ENCODE measurements around the gene DTHD1.
A peak's percentile ranks its signal among the peaks of the same experiment; 100 is the strongest.

The DTHD1 gene

GRCh38 chr4:36337665-36338185 is 56.3 kb downstream of the DTHD1 start:
- no peak overlapping the region for H3K9ac ChIP-seq
- peaks cover 11% of the 10 kb centered on the region for H3K4me1 ChIP-seq
- H3K4me2 ChIP-seq, result no peak overlapping the region
- no peak overlapping the region for H3K4me3 ChIP-seq
- no peaks in the 10 kb centered on the region for H4K20me1 ChIP-seq
- H3K9me3 ChIP-seq, result no peaks in the 10 kb centered on the region
- H3K27ac ChIP-seq, result no peak overlapping the region
- H3K27me3 ChIP-seq, result no peaks in the 10 kb centered on the region
- H3K36me3 ChIP-seq, result no peaks in the 10 kb centered on the region
- TF ChIP-seq Cebpa-rat (IDR thresholded peaks at IDR 0.05), result no peak

GRCh38 chr4:36338973-36339372 is 57.6 kb downstream of the DTHD1 start:
- Histone ChIP-seq H3K27ac (no peak overlapping the region), H3K4me3 (no peak overlapping the region), H4K20me1 (no peaks in the 10 kb centered on the region), H3K9ac (no peak overlapping the region), H3K36me3 (no peaks in the 10 kb centered on the region), H3K4me1 (peaks cover 12% of the 10 kb centered on the region; the same call in 1 of the 2 replicates), H3K4me2 (no peak overlapping the region), H3K9me3 (no peaks in the 10 kb centered on the region), H3K27me3 (no peaks in the 10 kb centered on the region)
- TF ChIP-seq Cebpa-rat (IDR thresholded peaks at IDR 0.05), result no peak

GRCh38 chr4:36341936-36342335 is 60.5 kb downstream of the DTHD1 start:
- TF ChIP-seq Cebpa-rat (IDR thresholded peaks at IDR 0.05), result no peak
- H3K9me3 ChIP-seq, result no peaks in the 10 kb centered on the region
- H3K27me3 ChIP-seq, result no peaks in the 10 kb centered on the region
- no peaks in the 10 kb centered on the region for H4K20me1 ChIP-seq
- no peak overlapping the region for H3K4me3 ChIP-seq
- no peak overlapping the region for H3K4me2 ChIP-seq
- peaks cover 12% of the 10 kb centered on the region; the same call in 1 of the 2 replicates for H3K4me1 ChIP-seq
- no peak overlapping the region for H3K9ac ChIP-seq
- no peak overlapping the region for H3K27ac ChIP-seq
- no peaks in the 10 kb centered on the region for H3K36me3 ChIP-seq

GRCh38 chr4:36343501-36344175 is 62.2 kb downstream of the DTHD1 start:
- H3K27me3 ChIP-seq, result no peaks in the 10 kb centered on the region
- no peaks in the 10 kb centered on the region for H3K36me3 ChIP-seq
- H3K9me3 ChIP-seq, result no peaks in the 10 kb centered on the region
- H4K20me1 ChIP-seq, result no peaks in the 10 kb centered on the region
- H3K4me1 ChIP-seq, result peaks cover 14% of the 10 kb centered on the region
- TF ChIP-seq Cebpa-rat (IDR thresholded peaks at IDR 0.05), result no peak
- H3K4me2 ChIP-seq, result 0 out of 2 replicates have a peak overlapping the region, but pooled peaks have one; percentile 1
- H3K9ac ChIP-seq, result no peak overlapping the region
- H3K27ac ChIP-seq, result no peak overlapping the region
- H3K4me3 ChIP-seq, result no peak overlapping the region

- Histone ChIP-seq H3K36me3 (no peaks in the 10 kb centered on the region), H3K4me2 (peak overlapping the region; percentile 41), H3K4me3 (no peak overlapping the region), H3K27me3 (no peaks in the 10 kb centered on the region), H3K9ac (no peak overlapping the region), H3K9me3 (no peaks in the 10 kb centered on the region), H4K20me1 (no peaks in the 10 kb centered on the region), H3K4me1 (peaks cover 35% of the 10 kb centered on the region), H3K27ac (peak overlapping the region; percentile 1; the same call in 1 of the 2 replicates)
- TF ChIP-seq Cebpa-rat (IDR thresholded peaks at IDR 0.05), result no peak
Observed at GRCh38 chr4:36348403-36348938, 67.1 kb downstream of the DTHD1 start.

GRCh38 chr4:36349938-36350549 is 68.6 kb downstream of the DTHD1 start:
- Histone ChIP-seq H3K4me3 (no peak overlapping the region), H3K4me1 (peaks cover 36% of the 10 kb centered on the region), H3K9ac (no peak overlapping the region), H3K9me3 (no peaks in the 10 kb centered on the region), H3K27me3 (no peaks in the 10 kb centered on the region), H4K20me1 (no peaks in the 10 kb centered on the region), H3K27ac (no peak overlapping the region), H3K4me2 (no peak overlapping the region), H3K36me3 (no peaks in the 10 kb centered on the region)
- TF ChIP-seq Cebpa-rat (IDR thresholded peaks at IDR 0.05), result no peak

- Histone ChIP-seq H3K27me3 (no peaks in the 10 kb centered on the region), H3K9ac (no peak overlapping the region), H3K4me1 (peaks cover 36% of the 10 kb centered on the region), H3K36me3 (no peaks in the 10 kb centered on the region), H3K27ac (no peak overlapping the region), H4K20me1 (no peaks in the 10 kb centered on the region), H3K9me3 (no peaks in the 10 kb centered on the region), H3K4me2 (no peak overlapping the region), H3K4me3 (no peak overlapping the region)
- no peak for TF ChIP-seq Cebpa-rat (IDR thresholded peaks at IDR 0.05)
Observed at GRCh38 chr4:36351082-36351666, 69.8 kb downstream of the DTHD1 start.

- H3K9me3 ChIP-seq, result no peaks in the 10 kb centered on the region
- peak overlapping the region; percentile 51; the same call in 1 of the 2 replicates for H3K4me2 ChIP-seq
- no peak overlapping the region for H3K4me3 ChIP-seq
- H4K20me1 ChIP-seq, result no peaks in the 10 kb centered on the region
- H3K27ac ChIP-seq, result no peak overlapping the region
- H3K4me1 ChIP-seq, result peaks cover 25% of the 10 kb centered on the region
- H3K36me3 ChIP-seq, result no peaks in the 10 kb centered on the region
- no peak overlapping the region for H3K9ac ChIP-seq
- no peak for TF ChIP-seq Cebpa-rat (IDR thresholded peaks at IDR 0.05)
- no peaks in the 10 kb centered on the region for H3K27me3 ChIP-seq
Observed at GRCh38 chr4:36353998-36354397, 72.6 kb downstream of the DTHD1 start.

- Histone ChIP-seq H3K4me1 (peaks cover 8% of the 10 kb centered on the region), H3K27me3 (no peaks in the 10 kb centered on the region), H3K9me3 (no peaks in the 10 kb centered on the region), H3K4me3 (no peak overlapping the region), H4K20me1 (no peaks in the 10 kb centered on the region), H3K9ac (no peak overlapping the region), H3K27ac (no peak overlapping the region), H3K36me3 (no peaks in the 10 kb centered on the region), H3K4me2 (no peak overlapping the region)
- no peak for TF ChIP-seq Cebpa-rat (IDR thresholded peaks at IDR 0.05)
Observed at GRCh38 chr4:36358173-36358572, 76.8 kb downstream of the DTHD1 start.

- Histone ChIP-seq H4K20me1 (no peaks in the 10 kb centered on the region), H3K4me1 (no peaks in the 10 kb centered on the region), H3K4me2 (no peak overlapping the region), H3K9me3 (no peaks in the 10 kb centered on the region), H3K27ac (no peak overlapping the region), H3K27me3 (no peaks in the 10 kb centered on the region), H3K9ac (no peak overlapping the region), H3K36me3 (no peaks in the 10 kb centered on the region), H3K4me3 (no peak overlapping the region)
- no peak for TF ChIP-seq Cebpa-rat (IDR thresholded peaks at IDR 0.05)
Observed at GRCh38 chr4:36360755-36361154, 79.3 kb downstream of the DTHD1 start.

Measured in BLaER1 (cell line).